ENCODE measurements around the gene MALSU1. TPM values are rescaled to one million over a fixed set of nuclear protein-coding genes. Genes with fewer than 3 reads are reported as not detected.

The MALSU1 gene
- total RNA-seq, 4 donors from 2014 or later: 35.7 to 80.2 (median 41.7) TPM

GRCh38 chr7:23332910-23333612 is 33.9 kb downstream of the MALSU1 start:
- H3K36me3 ChIP-seq: no peaks in the 10 kb centered on the region
- DNase-seq (ENCODE audit: low spot score in 2 of 2): no peak
- no peak overlapping the region for H3K27ac ChIP-seq
- H3K4me1 ChIP-seq: peaks cover 15% of the 10 kb centered on the region
- no peak overlapping the region for H3K4me3 ChIP-seq
- no peaks in the 10 kb centered on the region for H3K9me3 ChIP-seq
- TF ChIP-seq CTCF (IDR thresholded peaks at IDR 0.05) (no peak), EP300 (IDR thresholded peaks at IDR 0.05) (no peak), POLR2AphosphoS5 (IDR thresholded peaks at IDR 0.05) (no peak), POLR2A (IDR thresholded peaks at IDR 0.05) (no peak)
- no peaks in the 10 kb centered on the region for H3K27me3 ChIP-seq
- 41% methylated on average over 4 of the region's 4 CpGs for WGBS

GRCh38 chr7:23333671-23334246 is 34.6 kb downstream of the MALSU1 start:
- DNase-seq (ENCODE audit: low spot score in 2 of 2): no peak
- peaks cover 15% of the 10 kb centered on the region for H3K4me1 ChIP-seq
- H3K27me3 ChIP-seq: no peaks in the 10 kb centered on the region
- H3K4me3 ChIP-seq: no peak overlapping the region
- H3K36me3 ChIP-seq: no peaks in the 10 kb centered on the region
- peak overlapping the region; percentile 59 for H3K27ac ChIP-seq
- 45% methylated on average over 9 of the region's 9 CpGs for WGBS
- H3K9me3 ChIP-seq: no peaks in the 10 kb centered on the region
- TF ChIP-seq POLR2A (IDR thresholded peaks at IDR 0.05) (no peak), EP300 (IDR thresholded peaks at IDR 0.05) (no peak), POLR2AphosphoS5 (IDR thresholded peaks at IDR 0.05) (no peak), CTCF (IDR thresholded peaks at IDR 0.05) (no peak)

GRCh38 chr7:23334482-23335056 is 35.4 kb downstream of the MALSU1 start:
- whole genome bisulfite sequencing: 23% methylated on average over 5 of the region's 5 CpGs
- Histone ChIP-seq H3K4me3 (no peak overlapping the region), H3K36me3 (no peaks in the 10 kb centered on the region), H3K9me3 (no peaks in the 10 kb centered on the region), H3K27me3 (no peaks in the 10 kb centered on the region), H3K4me1 (peaks cover 15% of the 10 kb centered on the region), H3K27ac (peak overlapping the region; percentile 59)
- no peak for DNase-seq (ENCODE audit: low spot score in 2 of 2)
- TF ChIP-seq CTCF (IDR thresholded peaks at IDR 0.05) (no peak), POLR2AphosphoS5 (IDR thresholded peaks at IDR 0.05) (peak in 1 of 3 donors; percentile 31)

GRCh38 chr7:23335136-23335535 is 36.0 kb downstream of the MALSU1 start:
- TF ChIP-seq EP300 (IDR thresholded peaks at IDR 0.05) (no peak), POLR2AphosphoS5 (IDR thresholded peaks at IDR 0.05) (no peak), CTCF (IDR thresholded peaks at IDR 0.05) (no peak), POLR2A (IDR thresholded peaks at IDR 0.05) (no peak)
- H3K4me1 ChIP-seq: peaks cover 15% of the 10 kb centered on the region
- no peaks in the 10 kb centered on the region for H3K36me3 ChIP-seq
- no peak overlapping the region for H3K4me3 ChIP-seq
- no peaks in the 10 kb centered on the region for H3K9me3 ChIP-seq
- no peak overlapping the region for H3K27ac ChIP-seq
- DNase-seq (ENCODE audit: low spot score in 2 of 2): no peak
- no peaks in the 10 kb centered on the region for H3K27me3 ChIP-seq
- 70% methylated on average over 2 of the region's 2 CpGs for WGBS

GRCh38 chr7:23335621-23336020 is 36.5 kb downstream of the MALSU1 start:
- peaks cover 15% of the 10 kb centered on the region for H3K4me1 ChIP-seq

More at GRCh38 chr7:23335621-23336020, 36.5 kb downstream of the MALSU1 start:
- no peak for DNase-seq (ENCODE audit: low spot score in 2 of 2)
- Histone ChIP-seq H3K27me3 (no peaks in the 10 kb centered on the region), H3K27ac (no peak overlapping the region), H3K36me3 (no peaks in the 10 kb centered on the region), H3K4me3 (no peak overlapping the region), H3K9me3 (no peaks in the 10 kb centered on the region)
- 31% methylated on average over 6 of the region's 6 CpGs for WGBS
- TF ChIP-seq EP300 (IDR thresholded peaks at IDR 0.05): no peak
- no peak for TF ChIP-seq POLR2A (IDR thresholded peaks at IDR 0.05)
